ENCODE results near the gene HEATR9. TPM values are rescaled to one million over a fixed set of nuclear protein-coding genes. Genes with fewer than 3 reads are reported as not detected.

HEATR9 gene
- total and polyA plus RNA-seq, 5 experiments from 2014 or later, result 0.07 to 1.2 (median 1.2) TPM; not detected in 2

- Mint-ChIP-seq H3K27ac (peak overlapping the region; percentile 20 to 86 (median 76)), H3K36me3 (no peaks in the 10 kb centered on the region), H3K4me1 (peaks cover 17 to 70% (median 57%) of the 10 kb centered on the region in 4 donors), H3K9me3 (no peaks in the 10 kb centered on the region), H3K4me3 (peak overlapping the region in 6 of 10 donors; percentile 18 to 76 (median 32)), H3K27me3 (peaks cover 0 to 2% (median 0%) of the 10 kb centered on the region in 5 donors)
- peak in 1 of 2 donors; percentile 52 for ATAC-seq
- POLR2A ChIA-PET, result interaction anchor here (4.0 kb wide), 1 partner anchor 13 kb away, joined by 43 read pairs; the partner anchor contains the start of gene CCL5
- no peak for DNase-seq
Observed at GRCh38 chr17:35891269-35891668, 22.6 kb upstream of the HEATR9 start.

GRCh38 chr17:35890774-35891155, 22.1 kb upstream of the HEATR9 start:
- H3K4me1 Mint-ChIP-seq, result peaks cover 15 to 65% (median 52%) of the 10 kb centered on the region in 4 donors
- H3K27me3 Mint-ChIP-seq, result peaks cover 0 to 2% (median 0%) of the 10 kb centered on the region in 5 donors
- POLR2A ChIA-PET, result interaction anchor here (0.6 to 4.0 kb wide), 2 partner anchors 13 to 65 kb away, joined by 5 to 43 read pairs; partner anchors contain the start of gene CCL5
- H3K36me3 Mint-ChIP-seq, result no peaks in the 10 kb centered on the region
- peak overlapping the region; percentile 20 to 86 (median 76) for H3K27ac Mint-ChIP-seq
- peak; percentile 67 to 73 for ATAC-seq
- peak overlapping the region in 7 of 10 donors; percentile 18 to 76 (median 45) for H3K4me3 Mint-ChIP-seq
- peak in 6 of 10 donors; percentile 23 to 64 (median 40) for DNase-seq
- no peaks in the 10 kb centered on the region for H3K9me3 Mint-ChIP-seq

GRCh38 chr17:35889818-35890773, 21.4 kb upstream of the HEATR9 start:
- POLR2A ChIA-PET, result interaction anchor here (0.6 to 4.0 kb wide), 4 partner anchors 12 to 312 kb away, joined by 3 to 43 read pairs (median 4); partner anchors contain the start of genes CCL5 and PEX12
- Mint-ChIP-seq H3K4me1 (peaks cover 15 to 58% (median 45%) of the 10 kb centered on the region in 4 donors), H3K27me3 (peaks cover 0 to 2% (median 0%) of the 10 kb centered on the region in 5 donors), H3K27ac (peak overlapping the region; percentile 20 to 94 (median 65)), H3K36me3 (no peaks in the 10 kb centered on the region), H3K4me3 (peak overlapping the region in 6 of 10 donors; percentile 18 to 76 (median 44)), H3K9me3 (no peaks in the 10 kb centered on the region)
- DNase-seq (no peak), ATAC-seq (peak in 1 of 2 donors; percentile 26)

- peak overlapping the region in 2 of 10 donors; percentile 6 to 59 for H3K4me3 Mint-ChIP-seq
- DNase-seq (no peak), ATAC-seq (no peak)
- H3K9me3 Mint-ChIP-seq, result no peaks in the 10 kb centered on the region
- peaks cover 0 to 2% (median 0%) of the 10 kb centered on the region in 5 donors for H3K27me3 Mint-ChIP-seq
- peak overlapping the region in 7 of 10 donors; percentile 33 to 93 (median 62) for H3K27ac Mint-ChIP-seq
- peaks cover 15 to 54% (median 45%) of the 10 kb centered on the region in 4 donors for H3K4me1 Mint-ChIP-seq
- H3K36me3 Mint-ChIP-seq, result no peaks in the 10 kb centered on the region
- POLR2A ChIA-PET, result interaction anchor here (1.2 to 4.0 kb wide), 3 partner anchors 11 to 20 kb away, joined by 3 to 43 read pairs (median 4); partner anchors contain the start of genes CCL5 and HEATR9
Observed at GRCh38 chr17:35889241-35889640, 20.6 kb upstream of the HEATR9 start.

GRCh38 chr17:35879773-35880654, 11.3 kb upstream of the HEATR9 start, which contains the start of gene CCL5:
TSS of gene CCL5 (minus strand) at chr17:35880360.
- DNase-seq, result peak in 3 of 10 donors; percentile 6 to 43 (median 10)
- Mint-ChIP-seq H3K4me1 (peaks cover 12 to 49% (median 28%) of the 10 kb centered on the region in 4 donors), H3K36me3 (no peaks in the 10 kb centered on the region), H3K27me3 (no peaks in the 10 kb centered on the region), H3K4me3 (peak within 1 kb of the TSS; percentile 17 to 95 (median 56)), H3K9me3 (no peaks in the 10 kb centered on the region), H3K27ac (peak within 1 kb of the TSS in 7 of 10 donors; percentile 12 to 96 (median 74))
- POLR2A ChIA-PET, result interaction anchor here (0.6 to 6.5 kb wide), 6 partner anchors 11 to 62 kb away, joined by 3 to 43 read pairs (median 4); no protein-coding TSS in a partner anchor
- peak; percentile 29 to 73 for ATAC-seq

DNA sequence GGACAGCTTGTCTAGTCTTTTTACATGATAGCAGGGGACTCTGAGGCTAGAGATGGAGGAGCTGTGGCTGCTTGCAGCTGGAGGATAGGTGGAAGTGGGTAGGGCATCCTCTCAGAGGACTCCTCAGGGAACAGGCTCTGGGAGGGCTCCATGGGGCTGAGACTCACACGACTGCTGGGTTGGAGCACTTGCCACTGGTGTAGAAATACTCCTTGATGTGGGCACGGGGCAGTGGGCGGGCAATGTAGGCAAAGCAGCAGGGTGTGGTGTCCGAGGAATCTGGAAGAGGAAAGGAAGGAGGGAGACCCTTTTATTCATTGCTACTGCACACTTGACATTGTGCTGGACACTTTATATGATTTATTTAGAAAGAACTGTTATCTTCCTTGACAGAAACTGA, 9.7 kb upstream of the HEATR9 start:
- Mint-ChIP-seq H3K36me3 (no peaks in the 10 kb centered on the region), H3K4me1 (peaks cover 12 to 61% (median 34%) of the 10 kb centered on the region in 4 donors), H3K9me3 (no peaks in the 10 kb centered on the region), H3K27me3 (no peaks in the 10 kb centered on the region), H3K27ac (peak overlapping the region in 4 of 10 donors; percentile 2 to 96 (median 46)), H3K4me3 (peak overlapping the region in 9 of 10 donors; percentile 16 to 95 (median 56))
- POLR2A ChIA-PET, result interaction anchor here (0.5 to 6.5 kb wide), 4 partner anchors 12 to 621 kb away, joined by 3 to 43 read pairs (median 9); no protein-coding TSS in a partner anchor
- ATAC-seq (no peak), DNase-seq (no peak)

DNA sequence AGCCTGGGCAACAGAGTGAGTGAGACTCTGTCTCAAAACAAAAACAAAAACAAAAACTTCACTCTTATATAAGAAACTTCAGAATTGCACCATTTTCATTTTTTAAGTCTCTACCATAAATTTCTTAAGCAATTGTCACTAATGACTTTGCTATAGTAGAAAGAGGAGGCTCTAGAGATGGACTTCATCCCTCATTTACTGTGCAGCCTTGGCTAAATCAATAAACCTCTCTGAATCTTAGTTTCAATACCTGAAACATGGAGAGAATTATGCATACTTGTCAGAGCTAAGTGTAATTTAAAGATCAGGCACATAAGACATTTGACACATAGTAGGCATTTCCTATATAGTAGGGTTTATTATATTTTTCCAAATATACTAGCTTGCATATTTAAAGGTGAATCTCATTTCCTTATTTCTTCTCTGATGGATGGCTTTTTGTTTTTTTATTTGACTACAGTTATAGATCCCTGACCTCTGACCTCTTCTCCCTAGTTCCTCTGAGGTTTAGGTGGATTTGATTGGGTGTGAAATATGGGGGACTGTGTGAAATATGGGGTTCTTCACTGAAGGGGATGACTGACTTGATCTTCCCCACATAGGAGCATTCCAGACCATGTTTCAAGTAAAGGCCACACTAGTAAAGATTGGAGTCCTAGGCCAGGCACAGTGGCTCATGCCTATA, 8.8 kb upstream of the HEATR9 start:
- peak overlapping the region in 4 of 10 donors; percentile 7 to 95 (median 74) for H3K4me3 Mint-ChIP-seq
- ATAC-seq, result no peak
- peaks cover 12 to 64% (median 37%) of the 10 kb centered on the region in 4 donors for H3K4me1 Mint-ChIP-seq
- POLR2A ChIA-PET, result interaction anchor here (0.5 to 6.5 kb wide), 4 partner anchors 13 to 622 kb away, joined by 3 to 43 read pairs (median 4); no protein-coding TSS in a partner anchor
- H3K9me3 Mint-ChIP-seq, result no peaks in the 10 kb centered on the region
- no peak for DNase-seq
- peak overlapping the region in 3 of 10 donors; percentile 12 to 96 (median 94) for H3K27ac Mint-ChIP-seq
- no peaks in the 10 kb centered on the region for H3K27me3 Mint-ChIP-seq
- no peaks in the 10 kb centered on the region for H3K36me3 Mint-ChIP-seq

- no peaks in the 10 kb centered on the region for H3K27me3 Mint-ChIP-seq
- peaks cover 12 to 67% (median 43%) of the 10 kb centered on the region in 4 donors for H3K4me1 Mint-ChIP-seq
- no peak for ATAC-seq
- DNase-seq, result no peak
- no peaks in the 10 kb centered on the region for H3K9me3 Mint-ChIP-seq
- H3K27ac Mint-ChIP-seq, result peak overlapping the region in 8 of 10 donors; percentile 18 to 94 (median 86)
- no peaks in the 10 kb centered on the region for H3K36me3 Mint-ChIP-seq
- POLR2A ChIA-PET, result interaction anchor here (0.8 to 6.5 kb wide), 4 partner anchors 11 to 25 kb away, joined by 3 to 43 read pairs (median 4); no protein-coding TSS in a partner anchor
- H3K4me3 Mint-ChIP-seq, result peak overlapping the region; percentile 21 to 95 (median 55)
Observed at GRCh38 chr17:35876534-35876933, 7.8 kb upstream of the HEATR9 start.

DNA sequence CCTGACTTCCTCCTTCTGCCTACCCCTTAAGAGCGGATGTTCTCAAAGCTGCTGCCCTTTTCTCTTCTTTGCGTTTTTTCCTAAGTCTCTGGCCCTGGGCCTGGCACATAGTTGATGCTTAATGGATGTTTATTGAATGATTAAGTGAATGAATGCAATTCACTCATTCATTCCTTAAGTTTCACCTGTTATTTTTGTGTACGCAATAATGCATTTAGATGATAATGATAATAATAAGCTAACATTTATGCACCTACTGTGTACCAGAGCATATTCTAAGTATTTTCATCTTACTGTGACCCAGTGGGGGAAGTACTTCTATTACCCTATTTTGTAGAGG, 7.1 kb upstream of the HEATR9 start:
- H3K27me3 Mint-ChIP-seq, result no peaks in the 10 kb centered on the region
- H3K4me3 Mint-ChIP-seq, result peak overlapping the region; percentile 6 to 95 (median 32)
- ATAC-seq (peak in 1 of 2 donors; percentile 51), DNase-seq (no peak)
- no peaks in the 10 kb centered on the region for H3K36me3 Mint-ChIP-seq
- POLR2A ChIA-PET, result interaction anchor here (0.8 to 6.5 kb wide), 5 partner anchors 10 to 23 kb away, joined by 3 to 43 read pairs (median 4); no protein-coding TSS in a partner anchor
- H3K4me1 Mint-ChIP-seq, result peaks cover 16 to 72% (median 50%) of the 10 kb centered on the region in 4 donors
- peak overlapping the region; percentile 78 to 94 (median 88) for H3K27ac Mint-ChIP-seq
- H3K9me3 Mint-ChIP-seq, result no peaks in the 10 kb centered on the region

GRCh38 chr17:35875072-35875799, 6.5 kb upstream of the HEATR9 start:
- Mint-ChIP-seq H3K9me3 (no peaks in the 10 kb centered on the region), H3K27me3 (no peaks in the 10 kb centered on the region), H3K36me3 (no peaks in the 10 kb centered on the region), H3K4me1 (peaks cover 16 to 67% (median 51%) of the 10 kb centered on the region in 4 donors), H3K27ac (peak overlapping the region; percentile 78 to 94 (median 88)), H3K4me3 (peak overlapping the region; percentile 6 to 95 (median 32))
- POLR2A ChIA-PET, result interaction anchor here (0.6 to 6.5 kb wide), 4 partner anchors 11 to 26 kb away, joined by 3 to 43 read pairs (median 6); no protein-coding TSS in a partner anchor
- peak in 1 of 2 donors; percentile 46 for ATAC-seq
- peak in 3 of 10 donors; percentile 10 to 31 (median 17) for DNase-seq

All from naive thymus-derived CD8-positive, alpha-beta T cell (primary cell).